GM21360 (cell line): Measurements from ENCODE around the gene CABP7.
A peak's percentile ranks its signal among the peaks of the same experiment; 100 is the strongest.
"Not testable (repeated sequence)": the region's sequence is repeated elsewhere in the genome, so short reads cannot be mapped to it uniquely, and the experiment has no call there.

Experiments
- ATAC-seq: cut with Tn5 transposase; IDR thresholded peaks from one replicate; pipeline ENCODE4 v1.9.1; 2021; ENCODE audit warnings: mild to moderate bottlenecking, moderate library complexity; ENCODE audit not compliant: unreplicated experiment

The CABP7 gene

DNA sequence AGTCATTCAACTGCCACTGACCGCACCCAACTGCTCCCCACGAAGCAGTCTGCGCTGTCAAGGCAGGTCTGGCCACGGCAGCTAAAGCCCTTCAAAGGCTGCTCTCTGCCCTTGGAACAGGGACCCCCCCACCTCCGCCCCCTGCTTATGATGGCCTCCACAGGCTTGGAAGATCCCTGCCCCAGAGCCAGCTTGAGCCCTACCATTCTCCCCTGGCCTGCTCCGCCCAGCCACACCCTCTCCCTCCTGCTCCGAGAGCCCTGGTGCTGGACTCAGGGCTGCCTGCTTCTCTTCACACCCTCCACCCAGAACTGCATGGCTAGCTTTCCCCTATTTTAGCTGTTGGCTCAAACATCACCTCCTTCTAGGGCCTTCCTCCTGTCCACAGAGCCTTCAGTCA is 28.0 kb downstream of the CABP7 start:
- no peak for ATAC-seq

DNA sequence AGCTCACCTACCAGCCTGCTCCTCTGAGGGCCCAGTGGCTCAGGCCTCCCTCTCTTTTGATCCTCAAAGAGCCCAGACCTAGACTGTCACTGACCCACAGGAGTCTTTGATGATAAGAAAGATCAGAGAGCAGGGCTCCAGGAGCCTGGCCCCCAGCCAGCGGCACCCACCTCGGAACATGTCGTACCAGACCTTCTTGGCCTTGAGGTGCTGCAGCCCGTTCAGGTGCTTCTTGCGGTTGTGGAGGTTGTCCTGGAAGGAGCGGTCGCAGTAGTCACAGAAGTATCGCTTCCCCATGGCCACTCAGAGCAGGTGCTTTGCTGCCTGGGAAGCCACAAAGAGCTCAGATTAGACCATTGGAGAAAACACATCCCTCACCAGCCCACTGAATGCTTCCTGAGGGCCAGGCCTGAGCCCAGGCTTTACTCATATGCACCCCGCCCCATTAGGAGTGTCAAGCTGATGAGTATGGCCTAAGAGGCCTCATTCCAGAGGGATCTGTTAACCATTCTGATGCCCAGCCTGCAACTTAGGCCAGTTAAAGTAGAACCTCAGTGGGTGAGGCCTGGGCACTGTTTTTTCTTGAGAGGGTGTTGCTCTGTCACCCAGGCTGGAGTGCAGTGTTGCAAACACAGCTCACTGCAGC is 28.6 kb downstream of the CABP7 start:
- no peak for ATAC-seq

DNA sequence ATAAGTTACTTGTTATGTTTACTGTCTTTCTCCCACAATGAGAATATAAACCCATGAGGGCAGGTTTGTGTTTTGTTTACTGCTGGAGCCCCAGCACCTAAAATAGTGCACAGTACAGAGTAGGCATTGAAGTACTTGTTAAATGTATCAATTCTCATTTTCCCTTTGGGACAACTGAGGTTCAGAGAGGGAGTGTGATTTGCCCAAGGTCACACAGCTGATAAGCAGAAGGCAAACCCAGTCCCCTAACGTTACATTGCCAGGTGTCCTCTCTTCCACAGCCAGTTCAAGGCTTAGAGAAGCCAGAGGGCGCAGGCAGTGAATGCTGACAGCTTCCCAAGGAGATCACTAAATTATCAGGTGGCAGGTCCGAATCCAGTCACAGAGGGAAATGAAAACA is 30.2 kb downstream of the CABP7 start:
- no peak for ATAC-seq

DNA sequence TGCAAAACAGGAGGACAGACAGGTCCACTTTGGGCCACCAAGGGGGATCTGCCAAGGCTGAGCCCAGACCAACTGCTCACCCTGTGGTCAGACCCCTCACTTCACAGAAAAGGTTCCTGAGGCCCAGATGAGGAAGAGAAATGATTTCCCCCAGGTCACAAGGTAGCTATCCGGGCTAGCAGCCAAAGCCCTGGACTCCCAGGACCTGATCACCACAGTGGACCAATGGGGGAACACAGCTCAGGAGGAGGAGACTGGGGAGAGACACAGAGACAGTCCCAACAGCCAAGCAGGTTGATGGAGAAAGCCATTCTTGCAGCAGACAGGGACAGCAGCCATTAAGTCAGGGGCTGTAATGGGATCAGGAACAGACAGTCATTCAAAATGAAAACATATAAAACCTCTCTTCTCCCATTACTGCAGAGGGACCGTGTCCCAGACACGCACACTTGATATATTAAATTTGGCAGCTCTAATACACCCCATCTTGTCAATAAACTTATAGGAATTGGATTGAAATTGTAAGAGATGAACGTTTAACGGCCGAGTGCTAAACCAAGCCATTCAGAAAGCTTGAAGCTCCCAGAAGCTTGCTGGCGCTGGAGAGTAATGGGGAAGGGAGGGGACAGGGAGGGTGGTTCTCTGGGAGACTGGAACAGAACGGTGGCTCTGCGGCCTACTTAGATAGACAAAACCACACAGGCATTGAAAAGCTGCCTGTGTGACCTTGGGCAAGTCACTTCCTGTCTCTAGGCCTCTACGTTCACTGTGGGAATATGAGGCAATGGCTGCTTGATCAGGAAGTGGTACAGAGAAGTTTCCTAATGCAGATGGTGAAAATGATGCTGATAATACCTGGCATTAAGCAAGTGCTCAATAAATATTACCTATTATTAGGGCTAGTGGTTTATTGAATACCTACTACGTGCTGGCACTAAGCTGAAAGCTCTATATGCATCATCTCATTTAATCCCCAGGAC is 31.0 kb downstream of the CABP7 start:
- ATAC-seq, result no peak

DNA sequence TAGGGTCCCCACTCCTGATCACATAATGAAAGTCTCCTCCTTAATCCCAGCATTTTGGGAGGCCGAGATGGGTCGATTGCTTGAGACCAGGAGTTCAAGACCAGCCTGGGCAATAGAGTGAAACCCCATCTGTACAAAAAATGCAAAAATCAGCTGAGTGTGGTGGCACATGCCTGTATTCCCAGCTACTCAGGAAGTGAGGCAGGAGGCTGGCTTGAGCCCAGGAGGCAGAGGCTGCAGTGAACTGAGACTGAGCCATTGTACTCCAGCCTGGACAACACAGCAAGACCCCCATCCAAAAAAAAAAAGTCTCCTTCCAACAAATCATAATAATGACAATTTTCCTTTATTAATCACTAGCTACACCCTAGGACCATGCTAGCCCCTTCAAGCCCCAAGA is 31.9 kb downstream of the CABP7 start:
- no peak for ATAC-seq

DNA sequence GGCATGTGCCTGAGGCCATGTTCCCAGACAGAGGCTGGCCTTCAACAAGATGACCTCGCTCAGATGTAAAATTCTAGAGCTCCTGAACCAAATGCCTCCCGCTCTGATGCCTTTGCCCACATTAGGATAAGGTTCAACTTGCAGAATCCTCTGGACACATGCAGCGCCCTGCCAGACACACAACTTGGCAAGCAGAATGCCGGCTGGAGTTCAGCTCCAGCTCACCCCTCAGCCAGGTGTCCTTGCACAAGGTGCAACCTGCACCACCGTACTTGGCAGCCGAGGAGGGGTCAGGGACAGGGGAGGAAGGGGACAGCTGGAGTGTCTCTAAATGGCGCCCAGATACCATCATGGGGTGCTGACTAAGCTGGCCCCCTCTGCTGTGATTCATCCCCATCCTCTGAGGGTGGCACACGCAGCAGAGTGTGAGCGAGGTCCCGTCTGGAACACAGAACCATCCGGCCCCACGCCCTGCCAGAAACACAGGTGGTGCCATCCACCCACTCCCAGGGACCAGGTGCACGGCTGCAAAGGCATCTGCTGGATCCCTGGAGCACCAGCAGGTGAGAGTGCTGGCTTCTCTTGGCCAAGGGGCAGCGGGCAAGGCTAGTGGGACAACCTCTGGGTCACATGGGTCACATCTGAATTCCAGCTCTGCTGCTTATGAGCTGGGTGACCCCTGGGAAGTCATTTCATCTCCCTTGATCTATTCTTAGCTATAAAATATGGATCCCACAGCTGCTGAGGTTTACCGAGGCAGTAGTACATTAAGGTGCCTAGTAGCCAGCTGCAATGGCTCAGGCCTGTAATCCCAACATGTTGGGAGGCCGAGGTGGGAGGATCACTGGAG is 34.2 kb downstream of the CABP7 start:
- no peak for ATAC-seq

DNA sequence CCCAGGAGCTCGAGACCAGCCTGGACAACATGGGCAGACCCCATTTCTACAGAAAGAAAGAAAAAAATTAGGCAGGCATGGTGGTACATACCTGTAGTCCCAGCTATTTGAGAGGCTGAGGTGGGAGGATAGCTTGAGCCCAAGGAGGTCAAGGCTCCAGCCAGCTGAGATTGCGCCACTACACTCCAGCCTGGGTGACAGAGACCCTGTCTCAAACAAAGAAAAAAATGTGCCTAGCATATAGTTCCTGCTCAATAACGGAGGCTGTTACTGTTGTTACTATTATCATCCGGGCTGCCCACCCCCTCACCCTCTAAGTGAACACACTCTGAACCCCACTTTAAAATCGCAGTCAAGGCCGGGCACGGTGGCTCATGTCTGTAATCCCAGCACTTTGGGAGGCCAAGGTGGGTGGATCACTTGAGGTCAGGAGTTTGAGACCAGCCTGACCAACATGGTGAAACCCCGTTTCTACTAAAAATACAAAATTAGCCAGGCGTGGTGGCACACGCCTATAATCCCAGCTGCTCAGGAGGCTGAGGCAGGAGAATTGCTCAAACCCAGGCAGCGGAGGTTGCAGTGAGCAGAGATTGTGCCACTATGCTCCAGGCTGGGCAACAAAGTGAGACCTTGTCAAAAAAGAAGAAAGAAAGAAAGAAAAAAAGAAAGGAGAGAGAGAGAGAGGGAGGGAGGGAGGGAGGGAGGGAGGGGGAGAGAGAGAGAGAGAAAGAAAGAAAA is 35.0 kb downstream of the CABP7 start:
- ATAC-seq, result not testable (repeated sequence)

DNA sequence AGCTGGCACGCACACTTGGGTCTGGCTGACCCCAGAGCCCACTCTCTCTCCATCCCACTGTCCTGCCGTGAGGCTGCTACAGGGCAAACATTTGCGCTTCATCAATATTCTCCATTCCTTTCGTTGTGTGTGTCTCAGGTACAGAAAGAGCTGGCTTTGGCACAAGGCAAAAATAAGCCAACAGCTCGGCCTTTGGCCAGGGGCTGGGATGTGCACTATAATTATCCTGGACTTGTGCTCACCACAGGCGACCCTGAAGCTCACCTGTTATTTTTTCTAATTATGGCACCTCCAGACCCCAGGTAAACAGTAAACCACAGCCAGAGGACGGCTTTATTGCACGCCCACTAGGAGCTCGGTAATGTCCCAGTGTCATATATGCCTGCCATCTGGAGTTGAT is 36.1 kb downstream of the CABP7 start:
- ATAC-seq, result no peak

DNA sequence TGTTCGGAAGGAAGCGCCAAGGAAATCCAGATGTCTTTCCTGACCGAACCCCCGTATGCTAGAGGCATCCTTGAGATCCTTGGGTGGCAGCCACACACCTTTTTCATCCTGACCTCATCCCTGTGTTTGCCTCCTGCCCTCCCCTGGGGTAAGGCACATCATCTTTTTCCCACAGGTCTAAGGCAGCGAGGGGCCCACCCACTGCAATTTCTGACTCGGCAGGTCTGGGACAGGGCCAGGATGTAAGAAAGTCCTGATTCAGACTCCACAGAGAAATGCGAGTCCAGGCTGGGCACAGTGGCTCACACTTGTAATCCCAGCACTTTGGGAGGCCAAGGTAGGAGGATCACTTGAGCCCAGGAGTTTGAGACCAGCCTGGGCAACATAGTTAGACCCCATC is 36.5 kb downstream of the CABP7 start:
- ATAC-seq, result no peak

DNA sequence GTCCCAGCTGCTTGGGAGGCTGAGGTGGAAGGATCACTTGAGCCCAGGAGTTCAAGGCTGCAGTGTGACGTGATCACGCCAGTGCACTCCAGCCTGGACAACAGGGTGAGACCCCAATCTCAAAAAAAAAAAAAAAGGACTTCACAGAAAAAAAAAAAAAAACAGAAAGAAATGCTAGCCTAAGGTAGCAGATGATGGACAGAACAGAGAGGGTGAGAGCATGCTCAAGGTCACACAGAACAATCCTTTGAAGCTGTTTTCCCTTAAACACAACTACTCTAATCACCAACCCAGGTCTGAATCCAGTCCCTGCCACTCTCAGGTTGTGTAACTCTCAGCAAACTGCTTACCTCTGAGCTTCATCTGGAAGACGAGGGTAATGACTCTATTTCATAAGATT is 37.3 kb downstream of the CABP7 start:
- no peak for ATAC-seq

DNA sequence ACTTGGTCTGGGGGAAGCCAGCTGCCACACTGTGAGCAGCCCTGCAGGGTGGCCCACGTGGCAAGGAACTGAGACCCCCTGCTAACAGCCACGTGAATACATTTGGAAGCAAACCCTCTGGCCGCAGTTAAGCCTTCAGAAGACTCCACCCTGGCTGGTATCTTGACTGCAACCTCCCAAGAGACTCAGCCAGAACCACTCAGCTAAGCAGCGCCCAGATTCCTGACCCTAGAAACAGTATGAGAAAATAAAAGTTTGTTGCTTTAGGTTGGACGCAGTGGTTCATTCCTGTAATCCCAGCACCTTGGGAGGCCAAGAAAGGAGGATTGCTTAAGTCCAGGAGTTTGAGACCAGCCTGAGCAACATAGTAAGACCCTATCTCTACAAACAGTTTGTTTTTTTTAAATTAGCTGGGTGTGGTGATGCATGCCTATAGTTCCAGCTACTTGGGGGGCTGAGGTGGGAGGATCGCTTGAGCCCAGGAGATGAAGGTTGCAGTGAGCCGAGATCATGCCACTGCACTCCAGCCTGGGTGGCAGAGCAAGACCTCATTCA is 38.3 kb downstream of the CABP7 start:
- ATAC-seq, result no peak

DNA sequence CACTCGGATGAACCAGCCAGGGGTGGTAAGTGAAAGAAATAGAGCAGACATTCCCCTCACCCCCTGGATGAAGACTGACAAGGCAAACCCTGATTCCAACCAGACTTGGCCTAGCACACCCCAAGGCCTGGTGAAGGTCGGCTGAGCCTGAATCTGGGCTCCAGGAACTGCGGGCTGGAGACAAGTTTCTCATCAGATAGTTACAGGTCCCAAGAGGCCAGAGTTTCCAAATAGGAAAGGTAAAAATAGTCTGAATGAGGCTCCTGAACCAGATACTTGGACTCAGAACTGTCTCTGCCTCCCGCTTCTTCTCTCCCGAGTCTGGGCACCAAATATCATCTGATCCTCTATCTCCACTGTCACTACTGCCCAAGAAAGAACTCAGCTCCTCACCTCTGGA is 39.2 kb downstream of the CABP7 start:
- ATAC-seq, result no peak

DNA sequence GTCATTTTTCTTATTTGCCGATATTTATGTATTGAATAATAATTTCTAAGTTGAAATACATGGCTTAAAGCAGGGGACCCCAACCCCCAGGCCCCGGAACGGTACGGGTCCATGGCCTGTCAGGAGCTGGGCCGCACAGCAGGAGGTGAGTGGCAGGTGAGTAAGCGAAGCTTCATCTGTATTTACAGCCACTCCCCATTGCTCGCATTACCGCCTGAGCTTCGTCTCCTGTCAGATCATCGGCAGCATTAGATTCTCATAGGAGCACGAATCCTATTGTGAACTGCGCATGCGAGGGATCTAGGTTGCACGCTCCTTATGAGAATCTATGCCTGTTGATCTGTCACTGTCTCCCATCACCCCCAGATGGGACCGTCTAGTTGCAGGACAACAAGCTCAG is 42.5 kb downstream of the CABP7 start:
- ATAC-seq, result no peak

DNA sequence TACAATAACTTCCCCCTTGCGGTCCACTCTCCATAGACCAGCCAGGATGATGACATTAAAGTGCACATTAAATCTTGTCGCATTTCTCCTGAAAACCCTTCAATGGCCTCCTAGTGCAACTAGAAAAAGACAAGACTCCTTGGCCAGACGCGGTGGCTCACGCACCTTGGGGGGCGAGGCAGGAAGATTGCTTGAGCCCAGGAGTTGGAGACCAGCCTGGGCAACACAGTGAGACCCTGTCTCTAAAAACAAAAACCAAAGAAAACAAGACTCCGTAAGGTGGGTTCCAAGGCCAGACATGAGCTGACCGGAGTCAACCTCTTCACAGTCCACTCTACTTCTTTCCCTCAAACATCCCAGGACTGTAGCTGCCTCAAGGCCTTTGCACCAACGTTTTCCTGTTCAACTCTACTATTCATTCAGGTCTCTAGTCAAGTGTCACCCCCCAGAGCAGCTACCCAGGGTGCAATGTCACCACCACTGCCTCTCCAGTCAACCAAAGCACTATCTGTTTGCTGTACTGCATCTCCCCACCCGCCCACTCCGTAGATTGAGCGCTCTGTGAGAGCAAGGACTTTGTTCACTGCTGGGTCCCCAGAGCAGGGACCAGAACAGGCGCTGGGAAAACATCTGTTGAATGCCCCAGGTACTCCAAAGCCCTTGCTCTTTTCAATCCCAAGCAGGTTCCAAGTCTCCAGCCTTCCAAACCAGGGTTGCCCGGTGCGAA is 46.3 kb downstream of the CABP7 start:
- peak; percentile 22 for ATAC-seq

DNA sequence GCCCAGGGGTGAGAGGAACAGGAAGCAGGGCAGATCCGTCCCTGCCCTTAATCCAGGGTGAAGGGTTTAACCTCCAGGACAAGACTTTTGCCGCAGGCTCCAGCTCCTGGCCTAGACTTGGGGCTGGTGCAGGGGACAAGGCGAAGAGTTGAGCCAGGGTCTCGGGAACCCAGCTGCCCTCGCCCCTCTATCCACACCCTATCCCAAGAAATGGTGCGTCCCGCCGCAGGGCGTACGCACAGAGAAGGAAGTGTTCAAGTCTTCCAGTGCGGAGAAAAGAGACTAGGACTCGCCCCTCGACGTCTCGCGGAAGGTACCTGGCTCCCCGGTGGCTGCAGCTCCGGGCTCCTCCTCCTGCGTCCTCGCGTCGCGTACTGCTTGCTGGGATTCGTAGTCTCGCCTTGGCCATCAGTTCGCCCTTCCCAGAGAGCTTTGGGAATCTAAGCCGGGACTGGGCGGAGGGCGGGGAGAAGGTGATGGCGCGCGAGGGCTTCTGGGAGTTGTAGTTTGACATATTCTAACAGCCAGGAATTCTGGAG is 46.9 kb downstream of the CABP7 start, which contains the start of gene ZMAT5:
TSS of gene ZMAT5 (minus strand) at position 376 of the 539 bp plus-strand sequence. CDS start 18,463 bp downstream, outside the sequence.
- ATAC-seq, result peak; percentile 76

DNA sequence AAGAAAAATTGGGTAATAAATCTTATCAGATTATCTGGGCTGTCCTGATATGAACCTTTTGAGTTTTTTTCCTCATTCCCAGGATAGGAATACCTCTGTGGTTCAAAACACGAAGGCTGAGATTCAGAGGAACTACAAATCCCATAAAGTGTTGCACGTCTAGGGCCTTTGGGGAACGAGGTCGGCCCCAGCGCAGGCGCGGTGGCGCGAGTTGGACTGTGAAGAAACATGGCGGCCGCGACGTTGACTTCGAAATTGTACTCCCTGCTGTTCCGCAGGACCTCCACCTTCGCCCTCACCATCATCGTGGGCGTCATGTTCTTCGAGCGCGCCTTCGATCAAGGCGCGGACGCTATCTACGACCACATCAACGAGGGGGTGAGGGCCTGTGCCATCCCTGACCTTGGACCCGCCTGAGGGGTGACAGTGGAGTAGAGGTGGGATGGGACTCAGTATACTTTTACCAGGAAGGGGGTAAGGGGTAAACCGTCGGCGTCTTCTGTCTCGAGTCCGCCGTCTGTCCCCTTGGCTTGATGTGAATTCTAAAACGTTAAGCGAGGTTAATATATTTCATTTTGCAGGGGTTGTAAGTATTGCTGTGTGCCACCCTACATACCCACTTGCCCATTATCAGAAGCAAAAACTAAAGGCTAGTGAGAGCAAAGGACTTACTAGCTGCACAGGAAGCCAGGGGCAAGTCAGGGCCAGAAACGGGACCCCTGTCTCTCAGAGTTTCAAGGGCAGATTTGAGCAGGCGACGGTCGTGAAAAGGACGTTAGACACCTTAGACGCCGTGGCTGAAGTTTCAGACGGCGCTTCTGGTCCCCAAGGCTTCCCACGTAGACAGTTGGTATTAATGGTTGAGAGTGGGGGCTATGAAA is 47.6 kb downstream of the CABP7 start, which contains the start of gene UQCR10:
TSS of gene UQCR10 (plus strand) at position 199 of the 881 bp plus-strand sequence. CDS start at position 229, 30 bp downstream.
- ATAC-seq, result peak; percentile 60

DNA sequence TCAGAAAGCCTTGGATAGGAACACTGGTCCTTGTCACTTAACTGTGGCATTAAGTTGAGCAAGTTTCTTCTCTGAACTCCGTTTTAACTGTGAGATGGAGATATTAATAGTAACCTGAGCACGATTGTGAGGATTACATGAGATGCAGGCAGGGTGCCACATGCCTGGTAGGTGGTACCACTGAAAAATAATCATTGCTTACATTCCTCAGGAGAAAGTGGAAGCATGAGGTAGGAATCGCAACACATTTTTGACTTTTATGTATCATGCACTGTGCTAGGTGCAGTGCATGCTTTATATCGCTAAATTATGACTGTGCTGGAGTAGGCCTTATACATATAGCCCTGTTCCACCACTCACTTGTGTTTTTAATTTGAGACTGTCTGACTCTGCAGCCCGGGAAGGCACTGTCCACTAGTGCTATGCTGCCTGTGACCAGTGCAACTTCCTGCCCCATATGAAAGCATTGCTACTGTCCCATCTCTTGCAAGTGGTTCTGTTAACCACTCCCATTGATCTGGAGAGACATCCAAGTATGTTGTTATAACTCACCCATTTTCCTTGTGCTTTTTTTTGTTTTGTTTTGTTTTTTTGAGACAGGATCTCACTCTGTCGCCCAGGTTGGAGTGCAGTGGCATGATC is 48.4 kb downstream of the CABP7 start:
- ATAC-seq, result no peak
